Measurements from ENCODE around the gene ME3. TPM values are rescaled to one million over a fixed set of nuclear protein-coding genes. Genes with fewer than 3 reads are reported as not detected.

ME3 gene
- total RNA-seq, 2 donors from 2014 or later: 62.4 to 62.5 TPM

DNA sequence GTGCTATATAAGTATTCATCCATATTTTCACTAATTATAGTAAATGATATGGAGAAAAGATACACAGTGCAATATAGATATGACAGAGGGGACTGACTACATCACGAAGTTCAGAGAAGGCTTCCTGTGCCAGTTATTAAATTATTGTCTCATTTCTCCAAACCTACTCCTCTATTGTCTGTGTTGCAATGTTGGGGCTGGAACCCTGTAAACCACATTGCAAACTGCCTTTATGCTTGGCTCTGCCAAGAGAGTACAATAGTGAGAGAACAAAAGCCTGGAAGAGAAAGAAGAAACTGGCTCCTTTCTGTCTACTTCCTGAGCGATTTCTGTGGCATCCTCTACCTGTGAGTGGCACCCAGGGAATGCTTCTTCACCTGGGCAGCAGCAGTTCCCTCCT lies 46.4 kb downstream of the ME3 start:
- Histone ChIP-seq H3K36me3 (no peaks in the 10 kb centered on the region), H3K4me3 (no peak overlapping the region), H3K27me3 (replicated peaks; ENCODE audit: insufficient read depth) (no peaks in the 10 kb centered on the region), H3K27ac (peak overlapping the region; percentile 30 to 84), H3K9me3 (no peaks in the 10 kb centered on the region), H3K4me1 (ENCODE audit: control insufficient read depth in 1 of 2, low read depth in 2 of 2) (peaks cover 29 to 88% of the 10 kb centered on the region in 2 donors)
- no peak for DNase-seq (ENCODE audit: low spot score)
- TF ChIP-seq, protein P1, sequence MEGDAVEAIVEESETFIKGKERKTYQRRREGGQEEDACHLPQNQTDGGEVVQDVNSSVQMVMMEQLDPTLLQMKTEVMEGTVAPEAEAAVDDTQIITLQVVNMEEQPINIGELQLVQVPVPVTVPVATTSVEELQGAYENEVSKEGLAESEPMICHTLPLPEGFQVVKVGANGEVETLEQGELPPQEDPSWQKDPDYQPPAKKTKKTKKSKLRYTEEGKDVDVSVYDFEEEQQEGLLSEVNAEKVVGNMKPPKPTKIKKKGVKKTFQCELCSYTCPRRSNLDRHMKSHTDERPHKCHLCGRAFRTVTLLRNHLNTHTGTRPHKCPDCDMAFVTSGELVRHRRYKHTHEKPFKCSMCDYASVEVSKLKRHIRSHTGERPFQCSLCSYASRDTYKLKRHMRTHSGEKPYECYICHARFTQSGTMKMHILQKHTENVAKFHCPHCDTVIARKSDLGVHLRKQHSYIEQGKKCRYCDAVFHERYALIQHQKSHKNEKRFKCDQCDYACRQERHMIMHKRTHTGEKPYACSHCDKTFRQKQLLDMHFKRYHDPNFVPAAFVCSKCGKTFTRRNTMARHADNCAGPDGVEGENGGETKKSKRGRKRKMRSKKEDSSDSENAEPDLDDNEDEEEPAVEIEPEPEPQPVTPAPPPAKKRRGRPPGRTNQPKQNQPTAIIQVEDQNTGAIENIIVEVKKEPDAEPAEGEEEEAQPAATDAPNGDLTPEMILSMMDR (IDR thresholded peaks at IDR 0.05): no peak
- no peak for ATAC-seq (ENCODE audit: insufficient number of reproducible peaks, low FRiP score, low read depth)

DNA sequence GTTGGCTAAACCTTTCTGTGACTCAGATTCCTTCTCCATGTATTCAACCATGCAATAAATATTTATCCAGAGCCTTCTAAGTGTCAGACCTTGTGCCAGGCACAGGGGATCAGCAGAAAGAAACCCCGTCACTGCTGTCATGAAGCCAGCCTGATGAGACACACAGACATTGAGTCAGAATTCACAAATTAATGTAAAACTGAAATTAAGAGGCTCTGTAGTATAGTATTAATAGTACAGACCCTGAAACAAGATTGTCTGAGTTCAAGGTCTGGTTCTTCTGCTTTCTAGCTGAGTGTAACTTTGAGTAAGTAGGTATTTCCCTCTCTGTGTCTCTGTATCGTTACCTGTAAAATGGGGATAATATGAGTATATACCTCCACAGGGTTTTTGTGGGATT lies 46.9 kb downstream of the ME3 start:
- no peaks in the 10 kb centered on the region for H3K9me3 ChIP-seq
- DNase-seq (ENCODE audit: low spot score) (no peak), ATAC-seq (ENCODE audit: insufficient number of reproducible peaks, low FRiP score, low read depth) (no peak)
- H3K4me1 ChIP-seq (ENCODE audit: control insufficient read depth in 1 of 2, low read depth in 2 of 2): peaks cover 28 to 88% of the 10 kb centered on the region in 2 donors
- H3K27ac ChIP-seq: no peak overlapping the region
- H3K36me3 ChIP-seq: no peaks in the 10 kb centered on the region
- no peak overlapping the region for H3K4me3 ChIP-seq
- no peaks in the 10 kb centered on the region for H3K27me3 ChIP-seq (replicated peaks; ENCODE audit: insufficient read depth)
- TF ChIP-seq, protein P1 (IDR thresholded peaks at IDR 0.05): no peak

DNA sequence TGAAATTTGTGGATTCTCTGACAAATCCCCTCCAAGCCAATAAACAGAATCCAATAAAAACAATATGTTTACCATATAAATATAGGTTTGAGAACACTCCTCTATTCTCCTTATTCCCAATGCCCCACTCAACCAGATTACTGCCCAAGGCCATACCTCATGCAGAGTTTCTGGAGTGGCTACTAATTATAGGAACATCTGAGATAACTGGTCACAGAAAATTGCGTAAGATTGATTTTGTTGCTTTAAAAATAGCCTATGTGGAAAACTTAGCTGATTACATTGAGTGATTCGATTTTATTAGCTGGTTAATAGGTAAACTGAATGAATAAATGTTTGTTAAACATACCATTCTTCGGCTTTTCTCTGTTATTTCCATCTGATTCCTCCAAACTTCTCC lies 48.0 kb downstream of the ME3 start:
- Histone ChIP-seq H3K4me1 (ENCODE audit: control insufficient read depth in 1 of 2, low read depth in 2 of 2) (peaks cover 31 to 80% of the 10 kb centered on the region in 2 donors), H3K27ac (no peak overlapping the region)
- ATAC-seq (ENCODE audit: insufficient number of reproducible peaks, low FRiP score, low read depth): no peak

DNA sequence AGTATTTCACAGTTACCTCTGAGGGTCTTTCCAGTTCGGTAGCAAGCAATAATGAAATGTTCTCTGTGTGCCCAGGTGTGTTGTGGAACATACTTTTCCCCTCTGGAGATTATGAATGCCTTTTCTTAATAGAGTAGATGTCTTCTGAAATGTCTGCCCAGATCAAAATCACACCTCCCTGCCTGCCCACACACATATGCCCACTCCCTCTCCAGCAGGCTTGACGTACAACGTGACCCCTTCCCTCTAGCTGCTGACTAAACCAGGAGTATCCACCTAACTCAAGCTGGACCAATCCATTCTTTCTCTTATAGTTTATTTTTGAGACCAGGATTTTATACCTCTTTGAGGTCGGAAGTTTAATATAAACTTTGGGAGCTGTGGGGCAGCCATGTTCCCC lies 48.7 kb downstream of the ME3 start:
- Histone ChIP-seq H3K9me3 (no peaks in the 10 kb centered on the region), H3K4me1 (ENCODE audit: control insufficient read depth in 1 of 2, low read depth in 2 of 2) (peaks cover 25 to 74% of the 10 kb centered on the region in 2 donors), H3K4me3 (no peak overlapping the region), H3K27me3 (replicated peaks; ENCODE audit: insufficient read depth) (no peaks in the 10 kb centered on the region), H3K27ac (no peak overlapping the region), H3K36me3 (no peaks in the 10 kb centered on the region)
- ATAC-seq (ENCODE audit: insufficient number of reproducible peaks, low FRiP score, low read depth): no peak
- DNase-seq (ENCODE audit: low spot score): no peak
- TF ChIP-seq, protein P1 (IDR thresholded peaks at IDR 0.05): no peak

More for the DNA sequence above, 48.0 kb downstream of the ME3 start:
- TF ChIP-seq, protein P1 (IDR thresholded peaks at IDR 0.05): no peak
- H3K4me3 ChIP-seq: no peak overlapping the region
- DNase-seq (ENCODE audit: low spot score): no peak
- no peaks in the 10 kb centered on the region for H3K36me3 ChIP-seq
- H3K27me3 ChIP-seq (replicated peaks; ENCODE audit: insufficient read depth): no peaks in the 10 kb centered on the region
- H3K9me3 ChIP-seq: no peaks in the 10 kb centered on the region

DNA sequence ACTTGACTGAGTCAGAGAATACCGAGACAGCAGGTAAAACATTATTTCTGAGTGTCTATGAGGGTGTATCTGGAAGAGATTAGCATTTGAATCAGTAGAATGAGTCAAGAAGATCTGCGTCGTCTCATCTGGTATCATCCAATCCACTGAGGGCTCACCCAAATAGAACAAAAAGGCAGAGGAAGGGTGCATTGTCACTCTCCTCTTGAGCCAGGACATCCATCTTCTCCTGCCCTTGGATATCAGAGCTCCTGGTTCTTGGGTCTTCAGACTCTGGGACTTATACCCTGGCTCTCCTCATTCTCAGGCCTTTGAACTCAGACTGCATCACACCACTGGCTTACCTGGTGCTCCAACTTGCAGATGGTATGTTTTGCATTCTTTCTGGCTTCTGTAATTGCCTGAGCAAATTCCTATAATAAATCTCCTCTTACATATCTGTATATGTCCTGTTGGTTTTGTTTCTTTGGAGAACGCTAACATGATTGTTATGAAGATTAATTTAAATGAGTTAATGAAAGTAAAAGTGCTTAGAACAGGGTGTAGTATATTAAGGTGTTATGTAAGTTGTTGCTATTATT lies 49.3 kb downstream of the ME3 start:
- TF ChIP-seq, protein P1 (IDR thresholded peaks at IDR 0.05): no peak
- no peaks in the 10 kb centered on the region for H3K9me3 ChIP-seq
- peaks cover 21 to 68% of the 10 kb centered on the region in 2 donors for H3K4me1 ChIP-seq (ENCODE audit: control insufficient read depth in 1 of 2, low read depth in 2 of 2)
- H3K27me3 ChIP-seq (replicated peaks; ENCODE audit: insufficient read depth): no peaks in the 10 kb centered on the region
- no peak overlapping the region for H3K27ac ChIP-seq
- no peak overlapping the region for H3K4me3 ChIP-seq
- no peaks in the 10 kb centered on the region for H3K36me3 ChIP-seq
- DNase-seq (ENCODE audit: low spot score) (no peak), ATAC-seq (ENCODE audit: insufficient number of reproducible peaks, low FRiP score, low read depth) (no peak)

All from thoracic aorta (tissue), 2 donors.